Measurements from ENCODE around the gene DDX21. TPM values are rescaled to one million over a fixed set of nuclear protein-coding genes. Genes with fewer than 3 reads are reported as not detected.

The DDX21 gene
- total and polyA plus RNA-seq, 9 of the 15 experiments (the other 6 are each of a cell fraction or from before 2014, with no cell fraction given) = 143 to 365 (median 281) TPM

GRCh38 chr10:68959695-68960527 lies 3.9 kb downstream of the DDX21 start (continued):
- TF ChIP-seq CHD7 (IDR thresholded peaks at IDR 0.05; ENCODE audit: low read depth, low read length) (no peak), SMARCA4 (IDR thresholded peaks at IDR 0.05) (peak; percentile 52; the same call in 1 of the 2 replicates), THRAP3 (IDR thresholded peaks at IDR 0.05; ENCODE audit: borderline replicate concordance) (peak; percentile 83; the same call in 1 of the 2 replicates), PHF8 (IDR thresholded peaks at IDR 0.05; ENCODE audit: borderline replicate concordance, low read length) (no peak), XRCC3 (IDR thresholded peaks at IDR 0.05) (0 out of 2 replicates have a peak, but pooled peaks have one; percentile 33), ZNF512 (tag; IDR thresholded peaks at IDR 0.05) (peak; percentile 42; the same call in 1 of the 2 replicates)

All from K562 (cell line).